Astrocyte of the spinal cord (primary cell): Measurements from ENCODE around the gene PPP1R1A.

Source experiments
- DNase-seq: peaks from one replicate; pipeline ENCODE4 v3.0.0; 2011; ENCODE audit warnings: low read depth, low spot score
- H3K4me3 ChIP-seq: 2 replicates; pipeline ENCODE4 v1.5.1; 2011; ENCODE audit warnings: low read depth, mild to moderate bottlenecking, low read length, moderate library complexity
- in situ Hi-C: cut with HindIII; loops from 2 replicates; pipeline ENCODE4 v1.10.0; 2017; ENCODE audit warnings: low sequenced_read_pairs
- TF ChIP-seq, protein P1 (sequence below): IDR thresholded peaks from 2 replicates; pipeline ENCODE4 v1.5.1; 2012; ENCODE audit warnings: low read depth, mild to moderate bottlenecking, low read length, inconsistent platforms

PPP1R1A gene

DNA sequence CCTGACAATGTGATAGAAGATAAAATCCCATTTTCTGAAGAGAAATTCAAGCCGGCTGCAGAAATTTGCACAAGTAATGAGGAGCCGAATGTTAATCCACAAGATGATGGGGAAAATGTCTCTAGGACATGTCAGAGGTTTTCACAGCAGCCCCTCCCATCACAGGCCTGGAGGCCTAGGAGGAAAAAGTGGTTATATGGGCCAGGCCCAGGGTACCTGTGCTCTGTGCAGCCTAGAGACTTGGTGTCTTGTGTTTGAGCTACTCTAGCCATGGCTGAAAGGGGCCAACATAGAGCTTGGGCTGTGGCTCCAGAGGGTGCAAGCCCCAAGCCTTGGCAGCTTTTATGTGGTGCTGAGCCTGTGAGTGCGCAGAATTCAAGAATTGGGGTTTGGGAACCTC lies 38.8 kb upstream of the PPP1R1A start:
- no peak overlapping the region for H3K4me3 ChIP-seq
- TF ChIP-seq, protein P1, sequence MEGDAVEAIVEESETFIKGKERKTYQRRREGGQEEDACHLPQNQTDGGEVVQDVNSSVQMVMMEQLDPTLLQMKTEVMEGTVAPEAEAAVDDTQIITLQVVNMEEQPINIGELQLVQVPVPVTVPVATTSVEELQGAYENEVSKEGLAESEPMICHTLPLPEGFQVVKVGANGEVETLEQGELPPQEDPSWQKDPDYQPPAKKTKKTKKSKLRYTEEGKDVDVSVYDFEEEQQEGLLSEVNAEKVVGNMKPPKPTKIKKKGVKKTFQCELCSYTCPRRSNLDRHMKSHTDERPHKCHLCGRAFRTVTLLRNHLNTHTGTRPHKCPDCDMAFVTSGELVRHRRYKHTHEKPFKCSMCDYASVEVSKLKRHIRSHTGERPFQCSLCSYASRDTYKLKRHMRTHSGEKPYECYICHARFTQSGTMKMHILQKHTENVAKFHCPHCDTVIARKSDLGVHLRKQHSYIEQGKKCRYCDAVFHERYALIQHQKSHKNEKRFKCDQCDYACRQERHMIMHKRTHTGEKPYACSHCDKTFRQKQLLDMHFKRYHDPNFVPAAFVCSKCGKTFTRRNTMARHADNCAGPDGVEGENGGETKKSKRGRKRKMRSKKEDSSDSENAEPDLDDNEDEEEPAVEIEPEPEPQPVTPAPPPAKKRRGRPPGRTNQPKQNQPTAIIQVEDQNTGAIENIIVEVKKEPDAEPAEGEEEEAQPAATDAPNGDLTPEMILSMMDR = no peak
- no peak for DNase-seq
- in situ Hi-C loops = no loop called here

DNA sequence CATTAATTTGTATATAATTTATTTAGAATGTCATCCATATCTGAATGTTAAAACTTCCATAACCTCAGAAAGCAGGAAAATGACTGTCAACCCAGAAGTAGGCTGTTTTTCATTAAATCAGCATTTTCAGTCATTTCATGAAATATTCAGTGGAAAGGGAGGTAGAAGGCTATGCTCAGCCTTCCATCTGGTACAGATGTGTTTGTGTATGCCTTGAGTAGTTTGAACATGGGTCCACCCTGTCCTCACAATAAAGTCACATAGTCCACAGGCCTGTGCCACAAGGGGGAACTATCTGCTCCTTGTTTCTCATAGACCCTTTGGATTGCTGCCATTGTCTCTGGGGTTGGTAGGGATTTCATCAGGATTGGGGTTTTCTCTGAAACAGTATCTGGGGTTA lies 37.1 kb upstream of the PPP1R1A start:
- DNase-seq = no peak
- H3K4me3 ChIP-seq = no peak overlapping the region
- in situ Hi-C loops = no loop called here
- TF ChIP-seq, protein P1 = no peak

DNA sequence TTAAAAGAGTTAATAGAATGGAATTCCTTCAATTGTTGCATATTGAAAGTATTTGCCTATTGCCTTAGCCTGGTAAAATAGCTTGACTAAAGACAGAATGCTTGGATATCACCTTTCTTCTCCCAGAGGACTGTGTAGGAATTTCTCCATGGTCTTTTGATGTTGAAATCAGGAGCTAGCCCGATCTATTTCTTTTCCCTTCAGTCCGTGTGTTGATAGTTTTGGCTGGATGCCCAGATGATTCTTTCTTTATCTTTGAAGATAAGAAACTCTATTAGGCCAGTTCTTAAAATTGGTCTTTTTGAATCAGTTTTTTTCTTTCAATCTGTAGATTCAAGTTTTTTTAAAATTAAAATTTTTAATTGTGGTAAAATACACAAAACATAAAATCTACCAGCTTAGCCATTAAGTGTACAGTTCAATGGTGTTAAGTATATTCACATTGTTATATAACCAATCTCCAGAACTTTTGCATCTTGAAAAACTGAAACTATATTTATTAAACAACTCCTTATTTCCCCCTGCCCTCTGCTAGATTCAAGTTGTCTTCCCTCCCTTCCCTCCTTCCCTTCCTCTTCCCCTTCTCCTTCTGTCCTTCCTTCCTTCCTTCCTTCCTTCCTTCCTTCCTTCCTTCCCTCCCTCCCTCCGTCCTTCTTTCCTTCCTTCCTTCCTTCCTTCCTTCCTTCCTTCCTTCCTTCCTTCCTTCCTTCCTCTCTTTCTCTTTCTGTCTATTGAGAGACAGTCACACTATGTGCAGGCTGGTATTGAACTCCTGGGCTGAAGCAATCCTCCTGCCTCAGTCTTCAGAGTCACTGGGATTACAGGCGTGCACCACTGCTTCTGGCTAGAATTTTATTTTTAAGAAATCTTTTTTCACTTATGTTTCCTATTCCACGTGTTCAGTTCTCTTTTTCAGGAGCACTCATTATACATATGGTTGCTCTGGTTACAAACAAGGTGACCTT lies 36.1 kb upstream of the PPP1R1A start:
- DNase-seq = no peak
- TF ChIP-seq, protein P1 = no peak
- no peak overlapping the region for H3K4me3 ChIP-seq
- in situ Hi-C loops = no loop called here

DNA sequence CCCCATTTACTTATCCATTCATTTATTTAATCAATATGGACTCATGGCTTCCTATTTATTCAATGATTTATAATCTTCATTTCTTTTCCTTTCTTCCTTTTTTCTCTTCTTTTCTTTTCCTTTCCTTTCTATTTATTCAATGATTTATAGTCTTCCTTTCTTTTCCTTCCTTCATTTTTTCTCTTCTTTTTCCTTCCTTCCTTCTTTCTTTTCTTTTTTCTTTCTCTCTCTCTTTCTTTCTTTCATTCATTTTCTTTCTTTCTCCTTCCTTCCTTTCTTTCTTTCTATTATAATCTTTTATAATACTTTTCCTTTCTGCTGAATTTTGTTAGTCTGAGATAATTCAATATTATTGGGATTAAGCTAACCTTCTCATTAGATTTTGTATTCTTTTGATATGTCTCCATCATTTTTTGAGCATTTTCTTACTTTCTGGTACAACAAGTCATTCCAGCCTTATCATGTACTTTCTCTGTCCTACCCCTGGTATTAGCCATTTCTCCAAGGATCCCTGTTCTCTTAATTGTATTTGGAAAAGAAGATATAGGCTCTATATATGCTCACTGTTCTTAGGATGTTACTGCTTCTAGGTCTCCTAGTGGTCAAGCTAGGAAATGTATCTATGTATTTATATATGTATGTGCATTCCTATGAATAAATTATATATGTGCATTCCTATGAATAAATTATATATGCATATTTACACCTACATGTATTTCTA lies 34.2 kb upstream of the PPP1R1A start:
- in situ Hi-C loops = no loop called here
- no peak overlapping the region for H3K4me3 ChIP-seq
- no peak for DNase-seq
- TF ChIP-seq, protein P1 = peak; percentile 27

DNA sequence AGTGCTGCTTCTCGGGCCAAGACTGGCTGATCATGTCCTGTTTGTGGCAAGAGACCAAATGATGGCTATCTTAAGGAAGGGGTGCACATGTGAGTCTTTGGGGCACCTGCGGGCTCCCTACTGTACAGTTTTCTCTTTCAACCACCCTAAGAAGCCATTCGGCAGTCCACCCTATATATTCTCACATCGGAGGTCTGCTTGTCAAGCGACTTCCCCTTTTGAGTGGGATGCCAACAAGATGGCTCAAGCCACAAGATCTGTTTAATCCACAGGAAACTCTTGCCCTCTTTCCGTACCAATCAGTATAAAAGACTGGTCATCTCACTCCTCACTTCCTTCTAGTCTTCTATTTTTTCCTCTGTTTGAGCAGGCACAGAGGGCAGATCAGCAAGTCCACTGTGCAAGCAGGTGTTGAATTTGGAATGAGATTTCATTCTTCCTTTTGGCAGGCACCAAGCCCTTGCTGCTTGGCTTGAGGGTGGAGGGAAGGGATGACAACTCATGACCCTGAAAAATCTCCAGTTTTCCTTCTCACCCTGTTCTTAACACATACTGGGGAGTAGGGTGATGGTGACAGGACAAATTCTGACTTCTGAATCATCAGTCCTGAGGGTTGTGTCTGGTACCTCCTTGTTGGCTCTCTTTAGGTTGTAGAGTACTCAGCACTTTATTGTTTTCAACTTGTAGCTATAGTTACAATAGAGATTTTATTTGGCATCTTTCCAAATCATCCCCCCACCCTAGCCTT lies 28.6 kb upstream of the PPP1R1A start:
- no peak overlapping the region for H3K4me3 ChIP-seq
- DNase-seq = no peak
- in situ Hi-C loops = no loop called here
- TF ChIP-seq, protein P1 = no peak

DNA sequence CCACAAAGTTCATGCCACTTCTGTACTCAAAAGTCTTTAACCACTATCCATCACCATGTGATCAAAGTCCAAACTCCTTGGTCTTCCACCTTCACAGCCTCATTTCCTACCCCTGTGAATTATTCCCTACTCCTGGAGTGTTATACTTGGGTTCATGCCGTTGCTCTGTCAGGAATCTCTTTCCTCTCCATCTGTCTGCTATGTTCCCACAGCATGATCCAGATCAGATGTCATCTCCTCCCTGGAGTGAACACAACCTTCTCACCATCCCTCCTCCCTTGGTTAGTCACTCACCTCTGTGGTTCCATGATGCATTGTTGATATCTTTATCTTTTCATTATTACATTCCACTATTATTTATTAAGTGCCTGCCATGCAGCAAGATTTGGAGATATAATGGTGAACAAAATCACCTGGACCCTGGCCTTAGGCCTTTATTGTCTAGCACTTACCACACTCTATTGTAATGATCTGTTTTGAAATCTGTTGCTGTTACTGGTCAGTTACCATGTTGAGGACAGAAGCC lies 23.8 kb upstream of the PPP1R1A start:
- in situ Hi-C loops = no loop called here
- TF ChIP-seq, protein P1 = no peak
- DNase-seq = no peak
- no peak overlapping the region for H3K4me3 ChIP-seq
